SK-N-SH (cell line): ENCODE data around the gene PLA2G2D. TPM values are rescaled to one million over a fixed set of nuclear protein-coding genes. Genes with fewer than 3 reads are reported as not detected.
"Not testable (repeated sequence)": the region's sequence is repeated elsewhere in the genome, so short reads cannot be mapped to it uniquely, and the experiment has no call there.

Source experiments
- CTCF ChIA-PET: fragments of 300-600, 350-600 bp; formaldehyde crosslinking; extraction: SDS; loops from one replicate; lab custom pipeline; 2021; lab: Yijun Ruan, JAX
- POLR2A ChIA-PET: fragments of 350-600 bp; sonication (Branson Sonifier 250); formaldehyde crosslinking; extraction: SDS; loops from one replicate; lab custom pipeline; 2020; ENCODE audit warnings: antibody characterized with exemption, inconsistent platforms; lab: Yijun Ruan, JAX
- DNase-seq: peaks from one replicate; pipeline ENCODE4 v3.0.0; 2012
- H2AFZ ChIP-seq: fragments of 200-600 bp; sonication (generic); 2 replicates; pipeline ENCODE4 v1.8.1; 2016; ENCODE audit warnings: antibody characterized with exemption, mild to moderate bottlenecking, low read depth
- H3F3A ChIP-seq: fragments of 200-600 bp; sonication (generic); replicated peaks from 2 replicates; pipeline ENCODE3; 2016; ENCODE audit warnings: antibody characterized with exemption, mild to moderate bottlenecking; ENCODE audit not compliant: insufficient read depth
- H3K27ac ChIP-seq, 2 experiments: fragments of 200-500 bp in 1 of 2; fragments of 200-600 bp in 1 of 2; sonication (Bioruptor generic) in 1 of 2; sonication (generic), shearing (Covaris generic) in 1 of 2; 2 replicates each; pipeline versions ENCODE4 v1.5.1 to v1.6.1; 2014 to 2016; ENCODE audit warnings: low read depth in 2 of 2, inconsistent platforms in 1 of 2, low read length in 1 of 2, mild to moderate bottlenecking in 1 of 2, mixed read lengths in 1 of 2
- H3K27me3 ChIP-seq: fragments of 200-600 bp; sonication (generic), shearing (Covaris generic); 2 replicates; pipeline ENCODE4 v1.6.1; 2016; ENCODE audit warnings: mixed run types; ENCODE audit not compliant: insufficient read depth
- H3K36me3 ChIP-seq, 2 experiments: fragments of 200-500 bp in 1 of 2; fragments of 200-600 bp in 1 of 2; sonication (Bioruptor generic) in 1 of 2; sonication (generic) in 1 of 2; replicated peaks in 1 of 2; 2 replicates each; pipeline versions ENCODE3 to v1.5.1; 2014 to 2016; ENCODE audit warnings: low read length in 1 of 2, mild to moderate bottlenecking in 1 of 2; ENCODE audit not compliant: insufficient read depth in 2 of 2, control insufficient read depth in 1 of 2
- H3K4me1 ChIP-seq, 2 experiments: fragments of 200-500 bp in 1 of 2; fragments of 200-600 bp in 1 of 2; sonication (Bioruptor generic) in 1 of 2; sonication (generic), shearing (Covaris generic) in 1 of 2; 2 replicates each; pipeline versions ENCODE4 v1.5.1 to v1.6.1; 2014 to 2016; ENCODE audit warnings: low read depth in 1 of 2, low read length in 1 of 2, mixed run types in 1 of 2; ENCODE audit not compliant: insufficient read depth in 2 of 2, control insufficient read depth in 1 of 2
- H3K4me2 ChIP-seq: fragments of 200-600 bp; sonication (generic), shearing (Covaris generic); 2 replicates; pipeline ENCODE4 v1.6.1; 2017; ENCODE audit warnings: mixed run types
- H3K4me3 ChIP-seq, 2 experiments: fragments of 200-500 bp in 1 of 2; fragments of 200-600 bp in 1 of 2; sonication (Bioruptor generic) in 1 of 2; sonication (generic), shearing (Covaris generic) in 1 of 2; 2 replicates each; pipeline versions ENCODE4 v1.5.1 to v1.8.1; 2014 to 2016; ENCODE audit warnings: low read depth in 2 of 2, inconsistent platforms in 1 of 2, low read length in 1 of 2, mild to moderate bottlenecking in 1 of 2, mixed read lengths in 1 of 2, moderate library complexity in 1 of 2
- H3K79me2 ChIP-seq: fragments of 200-600 bp; sonication (generic); 2 replicates; pipeline ENCODE4 v1.8.1; 2017; ENCODE audit warnings: mild to moderate bottlenecking; ENCODE audit not compliant: insufficient read depth
- H3K9ac ChIP-seq: fragments of 200-600 bp; sonication (generic); 2 replicates; pipeline ENCODE4 v1.6.1; 2017; ENCODE audit warnings: mixed run types
- H3K9me2 ChIP-seq: fragments of 200-600 bp; sonication (generic); 2 replicates; pipeline ENCODE4 v1.6.1; 2017; ENCODE audit warnings: mixed run types
- H3K9me3 ChIP-seq: fragments of 200-600 bp; sonication (generic); 2 replicates; pipeline ENCODE4 v1.6.1; 2017; ENCODE audit warnings: mixed run types, mild to moderate bottlenecking, moderate library complexity
- H4K20me1 ChIP-seq: fragments of 200-600 bp; sonication (generic); 2 replicates; pipeline ENCODE4 v1.6.1; 2017; ENCODE audit warnings: mild to moderate bottlenecking, mixed run types; ENCODE audit not compliant: insufficient read depth
- CHD2 ChIP-seq: fragments of 150-350 bp; IDR thresholded peaks from 2 replicates; pipeline ENCODE4 v1.6.1; 2018; ENCODE audit warnings: low read length; ENCODE audit not compliant: partially characterized antibody
- CTCF ChIP-seq: fragments of 200-600 bp; sonication (generic); IDR thresholded peaks from 2 replicates; pipeline ENCODE4 v1.6.1; 2017; ENCODE audit warnings: antibody characterized with exemption, mild to moderate bottlenecking, moderate library complexity
- EZH2phosphoT487 ChIP-seq: fragments of 200-600 bp; sonication (generic); IDR thresholded peaks from 2 replicates; pipeline ENCODE4 v1.6.1; 2017; ENCODE audit warnings: low read depth, mixed run types, mild to moderate bottlenecking, antibody characterized with exemption, moderate library complexity, borderline replicate concordance
- FOXJ3 ChIP-seq: sonication (generic); formaldehyde crosslinking; IDR thresholded peaks from 2 replicates; pipeline ENCODE4 v1.5.1; 2020; ENCODE audit warnings: mild to moderate bottlenecking, missing genetic modification reagents
- IRF3 ChIP-seq: fragments of 150-350 bp; IDR thresholded peaks from 2 replicates; pipeline ENCODE4 v1.6.1; 2016; ENCODE audit warnings: mild to moderate bottlenecking, low read depth, low read length
- MXI1 ChIP-seq: IDR thresholded peaks from 2 replicates; pipeline ENCODE4 v1.6.1; 2012; ENCODE audit warnings: mild to moderate bottlenecking, low read depth, low read length, improper control_type of control experiment
- PBX3 ChIP-seq: IDR thresholded peaks from 2 replicates; pipeline ENCODE4; 2012
- RCOR1 ChIP-seq: fragments of 150-350 bp; IDR thresholded peaks from 2 replicates; pipeline ENCODE4 v1.6.1; 2017; ENCODE audit warnings: antibody characterized with exemption, low read length
- USF2 ChIP-seq: fragments of 150-350 bp; IDR thresholded peaks from 2 replicates; pipeline ENCODE4 v1.6.1; 2017; ENCODE audit warnings: antibody characterized with exemption, low read length, low read depth, borderline replicate concordance
- YY1 ChIP-seq: IDR thresholded peaks from 2 replicates; pipeline ENCODE4 v1.4.0; 2012; ENCODE audit warnings: low read depth, mild to moderate bottlenecking
- ZBTB33 ChIP-seq: IDR thresholded peaks from 2 replicates; pipeline ENCODE4 v1.4.0; 2012; ENCODE audit warnings: low read depth, borderline replicate concordance
- WGBS: methylation state at CpG from one replicate; pipeline ENCODE4 v1.1.6; 2017; ENCODE audit warnings: low lambda C conversion rate; 5-methylcytosine and 5-hydroxymethylcytosine counted together
- polyA plus RNA-seq, 3 experiments: library from polyadenylated mRNA; depleted of rRNA; stranded (reverse); fragments of >200 nt; gene quantifications; 2 replicates each; pipeline ENCODE4 v1.2.3, GENCODE V29; 2012

The PLA2G2D gene
- polyA plus RNA-seq, 1 of the 3 experiments (the other 2 are of a cell fraction) = not detected

GRCh38 chr1:20134995-20135394 lies 15.7 kb upstream of the PLA2G2D start:
- H3K27ac ChIP-seq = no peak overlapping the region
- ChIA-PET POLR2A (no interaction called here), CTCF (interaction anchor here (1.0 to 1.1 kb wide), 2 partner anchors 17 to 160 kb away, joined by 3 read pairs; no protein-coding TSS in a partner anchor)
- no peaks in the 10 kb centered on the region for H3K79me2 ChIP-seq
- 40% methylated on average over 3 of the region's 3 CpGs for WGBS
- no peak overlapping the region for H3K4me2 ChIP-seq
- H3K27me3 ChIP-seq = no peaks in the 10 kb centered on the region
- no peak overlapping the region for H3K9ac ChIP-seq
- no peaks in the 10 kb centered on the region for H3K4me1 ChIP-seq
- H3K9me3 ChIP-seq = no peaks in the 10 kb centered on the region
- no peak for TF ChIP-seq YY1
- no peak for TF ChIP-seq MXI1
- TF ChIP-seq EZH2phosphoT487 = no peak
- TF ChIP-seq CHD2 = no peak
- no peak for TF ChIP-seq ZBTB33
- TF ChIP-seq IRF3 = no peak
- TF ChIP-seq PBX3 = no peak
- TF ChIP-seq USF2 = no peak
- TF ChIP-seq RCOR1 = no peak
- TF ChIP-seq FOXJ3 (CRISPR knock-in tag) = no peak
- no peak for TF ChIP-seq CTCF
- H3K4me3 ChIP-seq = no peak overlapping the region
- H4K20me1 ChIP-seq = no peaks in the 10 kb centered on the region
- no peaks in the 10 kb centered on the region for H3F3A ChIP-seq
- DNase-seq = no peak
- no peaks in the 10 kb centered on the region for H3K9me2 ChIP-seq
- H2AFZ ChIP-seq = no peak overlapping the region
- H3K36me3 ChIP-seq = no peaks in the 10 kb centered on the region

GRCh38 chr1:20130518-20130917 lies 11.2 kb upstream of the PLA2G2D start:
- H3K4me1 ChIP-seq, H2AFZ ChIP-seq, H3K27me3 ChIP-seq, H3K9me3 ChIP-seq, H3K36me3 ChIP-seq, H3F3A ChIP-seq, CTCF ChIA-PET, H3K27ac ChIP-seq, H3K9me2 ChIP-seq, H3K79me2 ChIP-seq, H4K20me1 ChIP-seq, H3K4me2 ChIP-seq, POLR2A ChIA-PET, H3K4me3 ChIP-seq, DNase-seq, H3K9ac ChIP-seq: not testable (repeated sequence)
- 24% methylated on average over 3 of the region's 3 CpGs for whole genome bisulfite sequencing
